PC-9 (cell line): ENCODE results near the gene TSPAN33.

Source experiments
- EZH2 ChIP-seq: fragments of 200-600 bp; sonication (generic); IDR thresholded peaks from 2 replicates; pipeline ENCODE4 v1.8.0; 2017; ENCODE audit warnings: antibody characterized with exemption, low read depth
- TF ChIP-seq, protein P1 (sequence below): fragments of 200-600 bp; sonication (generic); conservative IDR thresholded peaks from 2 replicates; pipeline ENCODE4 v1.6.1; 2017; ENCODE audit warnings: mixed run types, antibody characterized with exemption, mild to moderate bottlenecking, moderate library complexity

DNA sequence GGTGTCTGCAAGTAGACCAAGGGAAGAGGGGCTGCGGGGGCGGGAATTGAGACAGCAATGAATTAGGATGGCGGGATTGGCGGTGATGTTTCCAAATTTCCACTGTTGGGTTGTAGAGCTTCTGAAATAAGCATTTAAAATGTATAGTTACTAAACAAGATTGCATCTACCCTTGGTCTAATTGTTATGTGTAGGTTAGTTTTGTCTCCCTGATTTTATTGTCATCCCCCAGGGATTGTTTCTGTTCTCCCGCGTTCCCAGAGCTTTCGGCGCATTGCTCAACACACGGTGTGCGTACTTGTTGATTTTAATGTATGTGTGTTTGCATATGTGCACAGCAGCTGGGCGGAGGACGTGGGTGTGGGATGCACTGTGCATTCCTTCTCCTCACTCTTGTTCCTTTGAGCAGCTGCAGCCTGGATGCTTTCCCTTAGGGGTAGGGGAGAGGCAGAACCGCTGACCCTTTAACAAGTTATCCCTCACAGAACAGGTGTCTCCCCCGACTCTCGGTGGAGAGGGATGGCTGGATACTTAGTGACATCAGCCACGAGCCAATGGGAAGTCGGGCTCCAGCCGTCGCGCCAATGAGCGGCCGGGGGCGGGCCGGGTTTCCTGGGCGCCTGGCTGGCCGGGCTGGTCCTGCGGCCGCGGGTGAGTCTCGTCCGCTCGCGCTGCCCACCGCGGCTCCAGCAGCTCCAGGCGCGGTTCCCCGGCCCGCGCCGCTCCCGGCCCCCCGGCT is at the start of gene TSPAN33:
- TF ChIP-seq, protein P1, sequence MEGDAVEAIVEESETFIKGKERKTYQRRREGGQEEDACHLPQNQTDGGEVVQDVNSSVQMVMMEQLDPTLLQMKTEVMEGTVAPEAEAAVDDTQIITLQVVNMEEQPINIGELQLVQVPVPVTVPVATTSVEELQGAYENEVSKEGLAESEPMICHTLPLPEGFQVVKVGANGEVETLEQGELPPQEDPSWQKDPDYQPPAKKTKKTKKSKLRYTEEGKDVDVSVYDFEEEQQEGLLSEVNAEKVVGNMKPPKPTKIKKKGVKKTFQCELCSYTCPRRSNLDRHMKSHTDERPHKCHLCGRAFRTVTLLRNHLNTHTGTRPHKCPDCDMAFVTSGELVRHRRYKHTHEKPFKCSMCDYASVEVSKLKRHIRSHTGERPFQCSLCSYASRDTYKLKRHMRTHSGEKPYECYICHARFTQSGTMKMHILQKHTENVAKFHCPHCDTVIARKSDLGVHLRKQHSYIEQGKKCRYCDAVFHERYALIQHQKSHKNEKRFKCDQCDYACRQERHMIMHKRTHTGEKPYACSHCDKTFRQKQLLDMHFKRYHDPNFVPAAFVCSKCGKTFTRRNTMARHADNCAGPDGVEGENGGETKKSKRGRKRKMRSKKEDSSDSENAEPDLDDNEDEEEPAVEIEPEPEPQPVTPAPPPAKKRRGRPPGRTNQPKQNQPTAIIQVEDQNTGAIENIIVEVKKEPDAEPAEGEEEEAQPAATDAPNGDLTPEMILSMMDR: no peak
- no peak for TF ChIP-seq EZH2
